ENCODE measurements around the gene SLC7A7. TPM values are rescaled to one million over a fixed set of nuclear protein-coding genes. Genes with fewer than 3 reads are reported as not detected.
"Not testable (repeated sequence)": the region's sequence is repeated elsewhere in the genome, so short reads cannot be mapped to it uniquely, and the experiment has no call there.

Gene SLC7A7
- total and polyA plus RNA-seq, 8 donors: 3.1 to 29.4 (median 8.1) TPM; not detected in 2

- H3K27me3 ChIP-seq: no peaks in the 10 kb centered on the region
- peaks cover 10 to 23% (median 17%) of the 10 kb centered on the region in 4 donors for H3K4me1 ChIP-seq
- TF ChIP-seq POLR2A (IDR thresholded peaks at IDR 0.05): no peak
- no peak for TF ChIP-seq CTCF (IDR thresholded peaks at IDR 0.05)
- no peak for TF ChIP-seq EP300 (IDR thresholded peaks at IDR 0.05)
- TF ChIP-seq POLR2AphosphoS5 (IDR thresholded peaks at IDR 0.05): no peak
- no peak overlapping the region for H3K4me3 ChIP-seq
- intact Hi-C loops (cut with DNase I; ENCODE audit: low total_unique reads): no loop called here
- H3K9me3 ChIP-seq: no peaks in the 10 kb centered on the region
- no peak for DNase-seq
- 94 to 98% (median 96%) methylated on average over 5 of the region's 5 CpGs for WGBS, 5 donors
- no peaks in the 10 kb centered on the region for H3K36me3 ChIP-seq
- no peak overlapping the region for H3K27ac ChIP-seq
Observed at GRCh38 chr14:22856428-22856827, 41.2 kb upstream of the SLC7A7 start.

- 73 to 82% (median 75%) methylated on average over 8 of the region's 8 CpGs for WGBS, 5 donors
- Histone ChIP-seq H3K4me3 (no peak overlapping the region), H3K27me3 (no peaks in the 10 kb centered on the region), H3K9me3 (no peaks in the 10 kb centered on the region), H3K4me1 (peaks cover 22 to 35% (median 29%) of the 10 kb centered on the region in 4 donors), H3K27ac (peak overlapping the region in 1 of 5 donors; percentile 10), H3K36me3 (no peaks in the 10 kb centered on the region)
- intact Hi-C loops (cut with DNase I; ENCODE audit: low total_unique reads): no loop called here
- DNase-seq: no peak
- TF ChIP-seq POLR2AphosphoS5 (IDR thresholded peaks at IDR 0.05) (no peak), EP300 (IDR thresholded peaks at IDR 0.05) (no peak), CTCF (IDR thresholded peaks at IDR 0.05) (no peak), POLR2A (IDR thresholded peaks at IDR 0.05) (no peak)
Observed at GRCh38 chr14:22854963-22855724, 39.9 kb upstream of the SLC7A7 start.

- intact Hi-C loops (cut with DNase I; ENCODE audit: low total_unique reads); H3K4me3 ChIP-seq; H3K27me3 ChIP-seq; H3K36me3 ChIP-seq; DNase-seq; H3K9me3 ChIP-seq; H3K27ac ChIP-seq: not testable (repeated sequence)
- peaks cover 30 to 44% (median 38%) of the 10 kb centered on the region in 4 donors for H3K4me1 ChIP-seq
- WGBS, 5 donors: 95 to 99% (median 96%) methylated on average over 11 of the region's 11 CpGs
Observed at GRCh38 chr14:22854296-22854695, 39.1 kb upstream of the SLC7A7 start.

GRCh38 chr14:22852940-22853767 is 37.9 kb upstream of the SLC7A7 start:
- intact Hi-C loops (cut with DNase I; ENCODE audit: low total_unique reads): no loop called here
- Histone ChIP-seq H3K4me3 (peak overlapping the region; percentile 30 to 49 (median 40)), H3K4me1 (peaks cover 41 to 55% (median 48%) of the 10 kb centered on the region in 4 donors), H3K27ac (peak overlapping the region; percentile 72 to 89 (median 84)), H3K9me3 (no peaks in the 10 kb centered on the region), H3K36me3 (no peaks in the 10 kb centered on the region), H3K27me3 (no peaks in the 10 kb centered on the region)
- 0 to 3% (median 2%) methylated on average over 18 to 20 of the region's 20 CpGs for WGBS, 5 donors
- DNase-seq: peak; percentile 94 to 96
- TF ChIP-seq CTCF (IDR thresholded peaks at IDR 0.05) (peak in 6 of 7 experiments; percentile 67 to 99 (median 91)), POLR2AphosphoS5 (IDR thresholded peaks at IDR 0.05) (peak in 2 of 3 donors; percentile 42 to 55), POLR2A (IDR thresholded peaks at IDR 0.05) (no peak)
